HL-60 (cell line): ENCODE measurements around the gene SLC25A6.

Source experiments
- CTCF ChIP-seq: IDR thresholded peaks from one replicate; pipeline ENCODE4 v1.5.1; 2011; ENCODE audit warnings: low read length, control low read depth, inconsistent platforms; ENCODE audit not compliant: insufficient read depth
- POLR2AphosphoS5 ChIP-seq: IDR thresholded peaks from 2 replicates; pipeline ENCODE4 v1.6.1; 2012; ENCODE audit warnings: low read depth

GRCh38 chrX:1359477-1359873 is 32.4 kb downstream of the SLC25A6 start:
- TF ChIP-seq CTCF (no peak), POLR2AphosphoS5 (no peak)
